ENCODE data around the gene SERTAD4. TPM values are rescaled to one million over a fixed set of nuclear protein-coding genes. Genes with fewer than 3 reads are reported as not detected.
A peak's percentile ranks its signal among the peaks of the same experiment; 100 is the strongest.

The SERTAD4 gene
- total and polyA plus RNA-seq, 2 of the 8 experiments (the other 6 are each of a cell fraction or from before 2014, with no cell fraction given) = 0.54 to 3.2 TPM

DNA sequence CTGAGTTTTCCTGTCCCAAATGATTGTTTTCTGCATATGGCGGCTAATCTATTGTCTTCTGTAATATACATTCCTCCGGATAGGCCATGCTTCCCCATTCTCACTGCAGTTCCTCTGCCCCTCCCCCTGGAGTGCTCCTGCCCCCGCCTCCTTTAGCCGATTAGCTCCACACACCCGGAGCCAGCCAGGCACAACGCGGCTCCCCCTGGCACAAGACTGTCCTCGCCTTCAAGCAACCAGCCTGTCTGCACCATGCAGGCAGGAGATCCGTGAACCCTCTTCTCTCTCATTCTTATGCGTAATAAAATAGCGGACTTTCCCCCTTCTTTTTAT is 18.0 kb downstream of the SERTAD4 start (continued):
- no peak for TF ChIP-seq TCF12 (IDR thresholded peaks at IDR 0.05; ENCODE audit: low read depth, low read length)
- no peak for TF ChIP-seq CBX8 (IDR thresholded peaks at IDR 0.05; ENCODE audit: borderline replicate concordance, low read depth, low read length)
- TF ChIP-seq CREB1 (IDR thresholded peaks at IDR 0.05) = peak; percentile 32; the same call in 1 of the 2 replicates
- TF ChIP-seq, protein P1, sequence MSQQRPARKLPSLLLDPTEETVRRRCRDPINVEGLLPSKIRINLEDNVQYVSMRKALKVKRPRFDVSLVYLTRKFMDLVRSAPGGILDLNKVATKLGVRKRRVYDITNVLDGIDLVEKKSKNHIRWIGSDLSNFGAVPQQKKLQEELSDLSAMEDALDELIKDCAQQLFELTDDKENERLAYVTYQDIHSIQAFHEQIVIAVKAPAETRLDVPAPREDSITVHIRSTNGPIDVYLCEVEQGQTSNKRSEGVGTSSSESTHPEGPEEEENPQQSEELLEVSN (IDR thresholded peaks at IDR 0.05) = peak; percentile 67

Data from H1 (cell line).